HG03025 (cell line): ENCODE data around the gene GPR135.
"Not testable (repeated sequence)": the region's sequence is repeated elsewhere in the genome, so short reads cannot be mapped to it uniquely, and the experiment has no call there.

ENCODE experiments used
- ATAC-seq: cut with Tn5 transposase; IDR thresholded peaks from one replicate; pipeline ENCODE4 v1.9.1; 2021; ENCODE audit warnings: mild to moderate bottlenecking, moderate library complexity; ENCODE audit not compliant: unreplicated experiment, low FRiP score

The GPR135 gene

DNA sequence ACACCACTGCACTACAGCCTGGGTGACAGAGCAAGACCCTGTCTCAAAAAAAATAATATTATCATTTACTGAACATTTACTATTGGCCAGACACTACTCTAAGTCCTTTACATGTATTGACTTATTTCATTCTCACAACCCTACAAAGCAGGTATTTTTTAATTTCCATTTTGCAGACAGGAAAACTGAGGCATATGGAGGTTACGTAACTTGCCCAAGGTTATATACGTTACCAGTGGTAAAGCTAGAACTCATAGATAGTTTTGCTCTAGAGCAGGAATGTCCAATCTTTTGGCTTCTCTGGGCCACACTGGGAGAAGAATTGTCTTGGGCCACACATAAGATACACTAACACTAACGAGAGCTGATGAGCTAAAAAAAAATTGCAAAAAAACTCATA lies 13.4 kb upstream of the GPR135 start:
- no peak for ATAC-seq

DNA sequence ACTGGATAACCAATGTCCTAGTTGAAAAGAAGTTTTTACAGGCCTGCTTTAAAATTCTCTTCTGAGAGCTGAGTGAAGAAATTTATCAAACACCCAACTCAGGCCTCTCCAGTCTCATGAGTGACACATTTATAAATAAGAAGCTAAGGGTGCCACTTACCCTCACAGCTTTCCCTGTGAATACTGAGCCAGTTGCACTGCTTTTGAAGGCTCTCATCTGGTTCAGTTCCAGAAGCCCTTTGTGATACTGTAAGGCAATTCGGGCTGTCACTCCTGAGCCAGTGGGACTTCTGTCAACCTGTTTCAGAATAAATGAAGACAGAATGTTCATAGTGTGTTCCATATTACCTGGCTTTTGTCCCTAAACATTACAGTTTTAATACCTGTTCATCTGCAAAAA lies 10.5 kb upstream of the GPR135 start:
- ATAC-seq, result no peak

DNA sequence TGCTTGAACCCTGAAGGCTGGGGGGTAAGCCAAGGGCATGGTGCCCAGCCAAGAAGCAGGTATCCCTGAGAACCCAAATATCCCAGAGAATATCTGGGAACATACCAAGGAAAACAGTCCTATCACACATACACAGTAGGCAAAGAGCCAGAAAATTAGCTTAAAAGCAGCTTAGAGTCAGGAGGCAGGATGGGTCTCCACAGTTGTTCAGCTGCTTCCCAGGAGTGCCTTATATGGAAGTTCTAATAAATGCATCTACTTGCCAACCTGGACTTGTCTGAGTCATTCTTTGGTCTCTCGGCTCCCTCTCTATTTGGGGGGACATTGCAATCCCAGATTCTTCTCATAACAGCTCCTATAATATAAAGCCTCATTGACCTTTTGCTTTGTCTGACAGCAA lies 9.0 kb upstream of the GPR135 start:
- no peak for ATAC-seq

DNA sequence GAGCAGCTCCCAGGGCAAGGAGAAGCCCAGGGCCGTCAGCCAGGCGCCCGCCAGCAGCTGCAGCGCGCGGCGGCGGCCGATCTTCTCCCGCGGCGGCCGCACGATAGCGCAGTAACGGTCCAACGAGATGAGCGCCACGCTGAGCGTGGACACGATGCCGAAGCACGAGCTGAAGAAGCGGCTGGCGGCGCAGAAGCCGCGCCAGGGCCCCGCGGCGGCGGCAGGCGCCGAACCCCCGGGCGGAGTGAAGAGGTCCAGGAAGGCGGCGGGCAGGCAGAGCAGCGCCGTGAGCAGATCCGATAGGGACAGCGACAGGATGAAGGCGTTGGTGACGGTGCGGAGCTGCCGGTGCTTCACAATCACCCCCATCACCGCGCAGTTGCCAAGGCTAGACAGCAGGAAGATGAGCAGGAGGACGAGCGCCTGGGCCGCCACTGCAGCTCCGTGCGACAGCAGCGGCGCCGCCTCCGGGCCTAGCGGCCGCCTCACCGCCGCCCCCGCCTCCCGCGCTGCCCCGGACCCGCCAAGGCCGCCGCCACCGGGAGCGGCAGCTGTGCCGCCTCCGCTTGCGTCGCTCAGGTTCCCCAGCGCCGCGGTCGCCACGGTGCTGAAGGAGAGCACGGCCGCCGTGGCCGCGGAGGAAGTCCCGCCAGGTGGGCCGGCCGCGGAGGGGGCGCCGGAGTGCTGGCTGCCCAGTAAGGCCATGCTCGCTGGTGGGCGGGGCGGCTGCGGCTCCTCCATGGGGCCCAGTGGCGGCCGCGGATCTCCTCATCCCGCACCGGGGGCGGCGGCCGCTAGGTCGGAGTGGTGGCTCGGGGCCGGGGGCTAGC lies 479 bp downstream of the GPR135 start:
- ATAC-seq, result peak; percentile 67

DNA sequence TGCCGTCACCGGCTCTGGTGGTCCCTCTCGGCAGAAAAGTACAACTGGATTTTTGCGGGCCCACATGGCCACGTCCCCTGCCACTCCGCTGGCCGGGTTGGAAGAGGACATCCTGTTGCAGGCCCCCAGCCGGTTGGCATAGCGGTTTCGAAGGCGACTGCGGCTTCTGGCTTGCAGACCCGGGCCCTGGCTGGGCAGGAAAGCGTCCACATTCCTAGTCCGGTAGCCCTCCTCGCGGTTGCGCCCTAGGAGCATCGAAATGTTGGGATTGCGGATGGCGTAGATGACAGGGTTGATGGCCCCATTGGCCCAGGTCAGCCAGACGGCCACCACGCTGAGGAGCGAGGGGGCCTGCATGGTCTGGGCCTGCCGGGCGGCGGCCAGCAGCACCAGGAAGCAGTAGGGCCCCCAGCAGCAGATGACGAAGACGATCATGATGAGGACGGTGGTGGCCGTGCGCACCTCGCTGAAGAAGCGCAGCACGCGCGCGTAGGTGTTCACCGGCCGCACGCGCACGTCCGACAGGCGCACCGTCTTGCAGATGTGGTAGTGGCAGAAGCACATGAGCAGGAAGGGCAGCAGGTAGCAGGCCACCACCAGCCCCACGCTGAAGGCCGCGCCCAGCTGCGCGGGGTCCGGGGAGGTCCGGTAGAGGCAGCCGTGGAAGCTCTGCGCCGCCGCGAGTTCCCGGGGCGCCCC lies 1.2 kb downstream of the GPR135 start:
- ATAC-seq, result peak; percentile 24

DNA sequence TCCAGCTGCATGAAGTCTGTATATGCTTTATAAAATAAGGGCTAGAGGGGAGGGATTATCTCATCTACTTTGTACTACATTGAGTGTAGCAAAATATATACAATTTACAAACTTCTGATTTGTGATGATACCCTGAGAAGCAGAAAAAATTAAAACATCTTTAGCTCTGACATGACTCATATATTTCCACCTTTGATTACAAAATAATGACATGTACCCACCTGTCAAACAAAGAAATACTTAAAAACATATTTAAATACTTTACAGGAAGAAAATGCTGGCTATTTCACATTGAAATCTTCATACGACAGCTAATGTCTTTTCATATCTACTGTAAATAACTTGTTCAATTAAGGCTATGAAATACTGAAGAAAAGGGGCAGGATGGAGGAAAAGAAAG lies 3.3 kb downstream of the GPR135 start:
- no peak for ATAC-seq

DNA sequence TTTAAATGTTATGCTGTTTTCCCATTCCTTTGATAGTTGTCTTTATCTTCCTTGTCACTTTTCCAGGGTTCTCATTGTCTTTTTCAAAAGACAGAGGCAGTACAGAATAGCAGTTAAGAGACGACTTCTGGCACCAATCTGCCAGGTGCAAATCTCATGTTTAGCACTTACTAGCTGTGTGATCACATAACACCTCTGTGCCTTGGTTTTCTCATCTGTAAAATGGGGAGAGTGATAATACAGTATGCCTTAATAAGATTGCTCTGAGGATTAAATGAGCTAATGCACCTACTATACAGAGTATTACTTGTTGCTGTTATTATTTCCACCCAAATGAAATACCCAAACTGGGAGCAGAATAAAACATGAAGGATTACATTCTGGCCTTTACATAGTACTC lies 4.8 kb downstream of the GPR135 start:
- ATAC-seq, result no peak

DNA sequence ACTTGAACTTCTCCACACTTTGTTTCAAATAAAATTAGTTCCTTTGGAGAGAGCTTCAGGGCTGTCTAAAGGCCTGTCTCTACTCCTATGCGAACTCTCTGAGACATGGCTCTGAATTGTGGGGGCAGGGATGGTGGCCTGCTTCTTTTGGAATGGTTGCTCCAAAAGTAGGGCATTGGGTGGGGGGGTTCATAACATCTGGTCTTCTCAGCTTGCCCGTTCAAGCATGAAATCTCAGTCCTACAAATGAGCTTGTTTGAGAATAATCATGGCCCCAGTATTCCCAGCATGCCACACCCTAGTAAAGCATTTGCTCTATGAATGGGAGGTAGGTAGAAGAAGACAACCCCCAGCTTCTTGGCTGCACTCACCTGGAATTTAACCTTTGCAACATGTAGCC lies 6.7 kb downstream of the GPR135 start:
- no peak for ATAC-seq

DNA sequence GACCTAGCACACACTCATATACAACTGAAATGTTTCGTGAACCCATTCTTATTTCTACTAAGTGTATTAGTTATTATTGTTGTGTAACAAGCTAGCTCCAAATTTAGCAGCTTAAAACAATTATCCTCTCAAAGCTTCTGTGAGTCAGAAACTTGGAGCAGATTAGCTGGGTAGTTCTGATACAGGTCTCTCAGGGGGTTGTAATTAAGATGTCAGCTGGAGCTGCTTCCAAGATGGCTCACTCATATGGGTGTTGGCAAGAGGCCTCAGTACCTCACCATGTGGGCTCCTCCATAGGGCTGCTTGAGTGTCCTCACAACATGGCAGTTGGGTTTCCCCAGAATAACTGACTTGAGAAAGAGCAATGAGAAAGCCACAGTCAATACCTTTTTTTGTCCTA lies 9.8 kb downstream of the GPR135 start:
- no peak for ATAC-seq

DNA sequence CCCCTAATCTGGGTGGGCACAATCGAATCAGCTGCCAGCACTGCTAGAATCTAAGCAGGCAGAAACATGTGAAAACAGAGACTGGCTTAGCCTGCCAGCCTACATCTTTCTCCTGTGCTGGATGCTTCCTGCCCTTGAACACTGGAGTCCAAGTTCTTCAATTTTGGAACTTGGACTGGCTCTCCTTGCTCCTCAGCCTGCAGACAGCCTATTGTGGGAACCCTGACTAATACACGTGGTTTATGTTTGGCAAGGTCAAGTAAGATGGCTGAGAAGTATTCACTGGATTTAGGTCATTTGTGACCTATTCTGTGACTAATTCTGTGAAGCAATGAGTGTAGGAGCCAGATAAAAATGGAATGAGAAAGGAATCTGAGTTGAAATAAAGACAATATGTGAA lies 11.0 kb downstream of the GPR135 start:
- ATAC-seq, result no peak

DNA sequence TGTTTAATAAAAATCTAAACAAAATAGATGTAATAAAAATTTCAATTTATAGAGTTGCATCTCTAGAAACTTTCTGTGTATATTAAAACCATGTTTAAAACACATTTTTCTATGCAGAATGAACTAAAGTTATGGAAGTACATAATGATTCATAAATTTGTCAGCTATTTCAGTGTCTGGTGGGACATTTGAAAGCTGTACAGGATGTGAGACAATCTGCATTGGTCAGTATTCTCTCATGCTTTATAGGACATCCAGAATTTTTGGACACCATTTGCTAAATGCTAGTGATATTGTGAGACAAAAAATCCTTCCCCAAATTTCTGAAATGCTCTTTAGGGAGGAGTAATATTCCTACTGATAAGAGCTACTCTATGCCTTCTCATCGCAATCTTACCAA lies 13.3 kb downstream of the GPR135 start:
- no peak for ATAC-seq

DNA sequence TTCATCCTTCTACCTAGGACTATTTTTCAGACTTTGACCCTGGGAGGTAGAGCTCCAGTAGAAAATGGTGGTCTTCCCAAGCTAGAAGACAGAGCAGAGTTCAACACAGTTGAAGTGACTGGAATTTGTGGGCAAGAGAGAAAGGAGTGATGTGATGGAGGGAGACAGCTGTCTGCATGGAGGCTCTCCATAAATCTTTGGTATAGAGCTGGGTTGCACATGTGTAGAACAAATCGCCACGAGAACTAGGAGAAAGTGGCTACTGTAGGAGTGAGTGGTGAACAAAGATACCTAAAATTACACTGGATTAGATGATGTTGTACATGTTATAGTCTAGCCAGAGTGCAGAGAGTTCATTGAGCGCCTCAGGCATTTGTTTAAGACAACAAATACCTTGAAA lies 14.5 kb downstream of the GPR135 start:
- ATAC-seq, result no peak

DNA sequence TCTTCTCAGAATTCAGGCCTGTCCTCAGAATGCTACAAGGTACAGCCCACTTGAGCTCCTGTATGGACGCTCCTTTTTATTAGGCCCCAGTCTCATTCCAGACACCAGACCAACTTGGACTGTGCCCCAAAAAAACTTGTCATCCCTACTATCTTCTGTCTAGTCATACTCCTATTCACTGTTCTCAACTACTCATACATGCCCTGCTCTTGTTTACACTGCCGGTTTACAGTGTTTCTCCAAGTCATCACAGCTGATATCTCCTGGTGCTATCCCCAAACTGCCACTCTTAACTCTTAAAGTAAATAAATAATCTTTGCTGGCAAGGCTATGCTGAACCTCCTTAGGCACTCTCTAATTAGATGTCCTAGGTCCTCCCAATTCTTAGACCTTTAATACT lies 16.5 kb downstream of the GPR135 start:
- ATAC-seq, result not testable (repeated sequence)

DNA sequence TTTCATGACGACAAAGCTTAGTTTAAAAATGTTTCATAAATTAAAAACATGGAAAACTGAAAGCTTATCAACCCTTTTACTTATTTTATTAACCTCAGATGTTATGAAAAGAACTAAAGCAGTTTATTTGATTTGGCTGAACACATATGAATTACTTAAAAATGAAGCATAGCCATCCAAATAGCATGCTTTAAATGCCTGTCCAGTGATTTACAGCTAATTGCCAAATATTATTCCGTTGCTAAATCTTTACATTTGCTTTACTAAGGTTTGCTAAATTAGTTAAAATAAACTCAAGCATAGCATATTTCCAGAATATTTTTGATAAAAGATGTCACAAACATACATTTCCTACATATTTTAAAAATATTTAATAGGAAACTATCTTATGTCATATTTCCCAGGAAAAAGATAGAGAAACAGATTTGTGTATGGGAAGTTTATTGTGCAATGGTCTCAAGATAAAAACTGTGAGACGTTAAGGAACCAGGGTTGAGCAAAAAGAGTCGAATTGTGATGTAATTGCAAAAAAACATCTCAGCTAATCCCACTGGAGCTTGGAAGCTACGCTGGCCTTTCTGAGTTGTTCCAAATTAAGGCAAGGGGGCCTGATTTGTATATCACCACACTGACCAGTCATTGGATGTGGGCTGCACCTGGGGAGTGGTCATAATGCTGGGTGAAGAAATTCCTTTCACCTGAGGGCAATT lies 25.8 kb downstream of the GPR135 start:
- ATAC-seq, result no peak

DNA sequence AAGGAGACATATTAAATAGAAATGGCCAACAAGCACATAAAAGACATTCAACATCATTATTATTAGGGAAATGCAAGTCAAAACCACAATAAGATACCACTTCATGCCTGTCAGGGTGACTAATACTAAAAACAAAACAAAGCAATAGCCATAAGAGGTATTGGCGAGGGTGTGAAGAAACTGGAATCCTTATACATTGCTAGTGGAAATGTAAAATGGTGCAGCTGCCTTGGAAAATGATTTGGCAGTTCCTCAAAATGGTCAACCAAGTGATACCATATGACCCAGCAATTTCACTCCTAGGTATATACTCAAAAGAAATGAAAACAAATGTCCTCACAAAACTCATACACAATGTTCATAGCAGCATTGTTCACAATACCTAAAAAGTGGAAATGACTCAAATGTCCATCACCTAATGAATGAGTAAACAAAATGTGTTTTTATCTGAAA lies 27.0 kb downstream of the GPR135 start:
- no peak for ATAC-seq

DNA sequence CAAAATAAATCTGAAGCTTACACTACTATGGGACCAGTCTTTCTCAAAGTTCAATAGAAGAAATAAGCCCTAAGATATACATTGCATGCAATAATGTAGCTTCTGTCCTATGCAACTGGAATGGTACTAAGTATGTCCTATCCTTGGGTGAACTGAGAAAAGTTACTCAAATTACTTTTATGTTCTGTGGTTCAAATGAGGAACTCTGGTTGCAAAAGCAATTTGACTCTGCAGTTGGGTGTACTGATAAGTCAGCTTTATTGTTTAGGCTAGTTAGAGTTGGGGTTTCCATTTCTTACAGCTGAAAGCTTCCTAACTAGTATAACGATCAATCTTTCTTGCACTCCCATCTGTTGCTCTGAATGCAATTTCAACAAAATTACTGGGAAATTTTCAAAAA lies 29.2 kb downstream of the GPR135 start:
- no peak for ATAC-seq

DNA sequence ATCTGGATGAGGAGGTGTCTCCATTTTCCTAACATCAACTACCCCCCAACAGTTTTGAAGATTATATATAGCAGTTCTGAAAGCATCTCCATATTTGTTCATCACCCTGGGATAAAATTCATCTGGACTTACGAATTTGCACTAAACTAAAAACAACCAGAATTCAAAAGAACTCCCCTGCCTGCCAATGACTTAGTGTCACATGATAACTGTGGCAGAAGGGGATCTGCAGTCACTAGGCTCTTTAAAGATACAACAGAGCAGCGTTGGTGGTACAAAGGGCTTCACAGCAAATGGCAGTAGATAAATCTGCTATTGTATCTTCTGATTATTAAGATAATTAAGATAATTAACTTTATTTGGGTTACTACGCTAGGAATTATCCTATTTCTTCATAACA lies 30.1 kb downstream of the GPR135 start:
- no peak for ATAC-seq

DNA sequence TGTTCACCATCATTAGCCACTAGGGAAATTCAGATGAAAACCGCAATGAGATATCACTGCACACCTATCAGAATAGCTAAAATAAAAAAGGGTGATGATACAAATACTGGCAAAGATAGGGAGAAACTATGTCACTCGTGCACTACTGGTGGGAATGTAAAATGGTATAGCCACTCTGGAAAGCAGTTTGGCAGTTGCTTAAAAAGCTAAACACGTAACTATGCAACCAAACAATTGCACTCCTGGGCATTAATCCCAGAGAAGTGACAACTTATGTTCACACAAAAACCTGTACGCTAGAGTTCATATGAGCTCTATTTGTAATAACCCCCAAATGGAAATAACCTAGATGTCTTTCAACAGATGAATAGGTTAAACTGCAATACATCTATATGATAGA lies 35.4 kb downstream of the GPR135 start:
- no peak for ATAC-seq

DNA sequence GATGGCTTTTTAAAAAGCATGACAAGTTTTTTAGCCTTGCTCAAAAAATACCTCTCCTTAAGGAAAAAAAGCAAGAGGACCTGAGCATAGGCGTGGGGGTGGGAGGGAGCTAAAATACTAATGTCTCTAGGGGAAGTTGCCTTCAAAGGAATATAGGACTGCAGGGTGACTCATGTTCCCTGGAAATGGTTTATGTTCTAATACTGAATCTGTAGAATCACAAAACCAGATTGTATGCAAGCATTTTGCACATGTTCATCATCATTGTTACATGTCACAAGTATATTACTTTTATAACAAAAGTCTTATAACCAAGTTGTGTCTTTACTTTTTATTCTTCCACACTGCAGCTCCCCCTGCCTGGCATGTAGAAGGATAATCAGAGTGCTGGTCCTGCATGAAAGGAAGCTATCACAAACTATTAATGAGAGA lies 36.6 kb downstream of the GPR135 start:
- ATAC-seq, result no peak

DNA sequence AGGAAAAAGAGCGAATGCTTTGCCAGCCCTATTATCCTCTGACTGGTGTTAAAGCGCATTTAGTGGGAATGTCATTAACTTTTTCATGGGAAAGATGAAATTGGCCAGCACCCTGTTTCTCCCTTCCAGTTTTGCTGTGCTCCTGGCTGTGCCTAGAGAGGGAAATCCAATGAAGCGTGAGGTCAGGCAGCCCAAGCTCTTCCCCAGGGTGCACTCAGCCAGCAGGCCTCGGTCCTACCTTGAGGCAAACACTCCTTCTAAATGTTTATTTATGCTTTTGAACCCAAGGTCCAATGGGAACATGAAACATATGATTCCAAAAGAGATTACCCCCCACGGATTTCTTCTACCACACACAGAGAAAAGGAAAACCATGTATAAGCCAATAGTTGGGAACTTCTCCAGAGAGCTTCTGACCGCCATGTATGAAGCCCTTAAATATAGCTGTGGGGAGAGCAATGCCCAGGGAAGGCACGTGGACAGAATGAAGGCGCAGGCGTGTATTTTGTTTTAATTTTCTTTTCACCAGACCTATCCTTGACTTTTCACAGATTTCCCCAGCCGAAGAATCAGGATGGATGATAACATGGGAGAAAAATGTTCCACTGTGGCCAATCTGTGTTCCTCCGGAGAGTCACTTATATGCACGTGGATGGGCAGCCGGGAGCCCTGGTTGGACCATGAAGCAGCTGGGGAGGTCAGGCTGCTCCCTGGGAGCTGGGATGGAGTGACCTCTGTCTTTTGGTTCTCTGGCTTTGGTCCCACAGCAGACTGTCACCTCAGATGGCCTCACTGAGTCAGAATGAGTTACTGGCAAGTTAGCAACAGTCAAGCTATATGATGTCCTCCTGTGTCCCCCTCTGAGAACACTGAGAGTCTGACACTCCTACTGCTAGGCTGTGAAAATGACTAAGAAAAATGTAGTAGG lies 37.3 kb downstream of the GPR135 start:
- no peak for ATAC-seq
